Lower leg skin (tissue), 3 donors: ENCODE results near the gene POLR1C.

Experiments used
- POLR2A ChIP-seq, 2 donors: fragments of 450-650 bp; IDR thresholded peaks; one replicate each; pipeline ENCODE4 v1.6.1; 2016 to 2017; ENCODE audit warnings: antibody characterized with exemption in 2 of 2, mild to moderate bottlenecking in 1 of 2, moderate library complexity in 1 of 2
- TF ChIP-seq, protein P1 (sequence below), 3 donors: fragments of 450-650 bp; IDR thresholded peaks; one replicate each; pipeline ENCODE4 v1.5.1; 2016; ENCODE audit warnings: antibody characterized with exemption in 3 of 3, mild to moderate bottlenecking in 3 of 3, moderate library complexity in 2 of 3

DNA sequence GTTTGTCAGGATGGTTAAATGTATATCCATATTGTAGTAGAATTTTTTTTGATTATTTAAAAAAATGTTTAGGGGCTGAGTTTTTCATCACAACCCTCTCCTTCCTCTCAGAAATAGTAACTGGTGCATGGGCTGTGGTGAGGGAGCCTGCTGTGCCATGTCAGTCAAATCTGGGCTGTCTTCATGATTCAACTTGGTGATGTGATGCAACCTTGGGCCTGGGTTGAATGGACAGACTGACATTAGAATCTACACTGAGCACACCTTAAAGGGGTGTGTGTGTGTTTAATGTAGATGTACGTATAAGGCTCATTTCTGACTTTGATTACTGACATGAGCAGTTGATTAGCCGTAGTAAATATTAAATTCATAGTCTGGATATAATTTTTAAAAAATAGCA lies 35.8 kb upstream of the POLR1C start:
- TF ChIP-seq, protein P1, sequence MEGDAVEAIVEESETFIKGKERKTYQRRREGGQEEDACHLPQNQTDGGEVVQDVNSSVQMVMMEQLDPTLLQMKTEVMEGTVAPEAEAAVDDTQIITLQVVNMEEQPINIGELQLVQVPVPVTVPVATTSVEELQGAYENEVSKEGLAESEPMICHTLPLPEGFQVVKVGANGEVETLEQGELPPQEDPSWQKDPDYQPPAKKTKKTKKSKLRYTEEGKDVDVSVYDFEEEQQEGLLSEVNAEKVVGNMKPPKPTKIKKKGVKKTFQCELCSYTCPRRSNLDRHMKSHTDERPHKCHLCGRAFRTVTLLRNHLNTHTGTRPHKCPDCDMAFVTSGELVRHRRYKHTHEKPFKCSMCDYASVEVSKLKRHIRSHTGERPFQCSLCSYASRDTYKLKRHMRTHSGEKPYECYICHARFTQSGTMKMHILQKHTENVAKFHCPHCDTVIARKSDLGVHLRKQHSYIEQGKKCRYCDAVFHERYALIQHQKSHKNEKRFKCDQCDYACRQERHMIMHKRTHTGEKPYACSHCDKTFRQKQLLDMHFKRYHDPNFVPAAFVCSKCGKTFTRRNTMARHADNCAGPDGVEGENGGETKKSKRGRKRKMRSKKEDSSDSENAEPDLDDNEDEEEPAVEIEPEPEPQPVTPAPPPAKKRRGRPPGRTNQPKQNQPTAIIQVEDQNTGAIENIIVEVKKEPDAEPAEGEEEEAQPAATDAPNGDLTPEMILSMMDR (IDR thresholded peaks at IDR 0.05), result no peak
- no peak for TF ChIP-seq POLR2A (IDR thresholded peaks at IDR 0.05)
